Calu3 (cell line): ENCODE measurements around the gene MS4A10. TPM values are rescaled to one million over a fixed set of nuclear protein-coding genes. Genes with fewer than 3 reads are reported as not detected.

Source experiments
- BruUV-seq: library from RNA; stranded (reverse); fragments of 400-500 nt; replicated peaks from 2 replicates; lab custom pipeline; 2021; lab: Mats Ljungman, UMichigan
- CTCF ChIA-PET: fragments of 300-600 bp; sonication (Branson Sonifier 250); formaldehyde crosslinking; loops from one replicate; lab custom pipeline; 2022; ENCODE audit warnings: antibody characterized with exemption; lab: Charles Lee
- DNase-seq: peaks from one replicate; pipeline ENCODE4 v3.0.0; 2022
- H3K27ac Mint-ChIP-seq: one replicate; pipeline ENCODE4 v1.8.0; 2022; ENCODE audit warnings: mixed read lengths; ENCODE audit not compliant: unreplicated experiment
- H3K27me3 Mint-ChIP-seq: one replicate; pipeline ENCODE4 v1.8.0; 2022; ENCODE audit warnings: mixed read lengths; ENCODE audit not compliant: unreplicated experiment
- H3K36me3 Mint-ChIP-seq: one replicate; pipeline ENCODE4 v1.8.0; 2022; ENCODE audit warnings: mild to moderate bottlenecking, moderate library complexity, mixed read lengths; ENCODE audit not compliant: insufficient read depth, unreplicated experiment
- H3K4me1 Mint-ChIP-seq: one replicate; pipeline ENCODE4 v1.8.0; 2022; ENCODE audit warnings: mild to moderate bottlenecking, low read depth, mixed read lengths; ENCODE audit not compliant: unreplicated experiment
- H3K4me3 Mint-ChIP-seq: one replicate; pipeline ENCODE4 v1.8.0; 2022; ENCODE audit warnings: mild to moderate bottlenecking, low read depth, moderate library complexity, mixed read lengths; ENCODE audit not compliant: unreplicated experiment
- H3K9me3 Mint-ChIP-seq: one replicate; pipeline ENCODE4 v1.8.0; 2022; ENCODE audit warnings: low read depth, mixed read lengths; ENCODE audit not compliant: unreplicated experiment
- intact Hi-C: fragments of 100-400 bp; cut with micrococcal nuclease; formaldehyde crosslinking; loops from one replicate; pipeline ENCODE4 v1.10.0; 2022; ENCODE audit not compliant: unreplicated experiment
- total RNA-seq: library from RNA; stranded (reverse); gene quantifications from 2 replicates; pipeline ENCODE4 v1.2.3, GENCODE V29; 2022
- TF ChIP-seq, protein P1 (sequence below): fragments of 200-600 bp; IDR thresholded peaks from one replicate; pipeline ENCODE4 v1.8.0; 2022; ENCODE audit warnings: antibody characterized with exemption; ENCODE audit not compliant: unreplicated experiment

Gene MS4A10
- total RNA-seq, 1 experiment from 2014 or later: not detected

DNA sequence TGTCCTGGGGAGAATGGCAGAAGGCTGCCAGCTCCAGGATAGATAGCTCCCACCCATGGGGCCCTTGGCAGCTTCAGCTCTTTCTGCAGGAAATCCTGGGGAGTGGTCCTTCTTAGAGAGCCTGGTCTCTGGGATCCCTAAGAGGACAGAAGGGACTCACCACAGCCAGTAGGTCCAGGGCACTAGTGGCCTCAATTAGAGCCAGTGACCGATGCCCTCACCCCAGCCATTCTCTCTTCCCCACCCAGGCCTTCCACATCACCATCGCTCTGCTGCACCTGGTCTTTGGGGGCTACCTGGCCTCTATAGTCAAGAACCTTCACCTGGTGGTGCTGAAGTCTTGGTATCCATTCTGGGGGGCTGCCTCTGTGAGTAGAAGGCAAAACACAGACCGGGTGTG is 5.6 kb downstream of the MS4A10 start:
- H3K36me3 Mint-ChIP-seq: no peaks in the 10 kb centered on the region
- TF ChIP-seq, protein P1, sequence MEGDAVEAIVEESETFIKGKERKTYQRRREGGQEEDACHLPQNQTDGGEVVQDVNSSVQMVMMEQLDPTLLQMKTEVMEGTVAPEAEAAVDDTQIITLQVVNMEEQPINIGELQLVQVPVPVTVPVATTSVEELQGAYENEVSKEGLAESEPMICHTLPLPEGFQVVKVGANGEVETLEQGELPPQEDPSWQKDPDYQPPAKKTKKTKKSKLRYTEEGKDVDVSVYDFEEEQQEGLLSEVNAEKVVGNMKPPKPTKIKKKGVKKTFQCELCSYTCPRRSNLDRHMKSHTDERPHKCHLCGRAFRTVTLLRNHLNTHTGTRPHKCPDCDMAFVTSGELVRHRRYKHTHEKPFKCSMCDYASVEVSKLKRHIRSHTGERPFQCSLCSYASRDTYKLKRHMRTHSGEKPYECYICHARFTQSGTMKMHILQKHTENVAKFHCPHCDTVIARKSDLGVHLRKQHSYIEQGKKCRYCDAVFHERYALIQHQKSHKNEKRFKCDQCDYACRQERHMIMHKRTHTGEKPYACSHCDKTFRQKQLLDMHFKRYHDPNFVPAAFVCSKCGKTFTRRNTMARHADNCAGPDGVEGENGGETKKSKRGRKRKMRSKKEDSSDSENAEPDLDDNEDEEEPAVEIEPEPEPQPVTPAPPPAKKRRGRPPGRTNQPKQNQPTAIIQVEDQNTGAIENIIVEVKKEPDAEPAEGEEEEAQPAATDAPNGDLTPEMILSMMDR: no peak
- H3K27me3 Mint-ChIP-seq: peaks cover 71% of the 10 kb centered on the region
- no peak for DNase-seq
- peaks cover 6% of the 10 kb centered on the region for H3K9me3 Mint-ChIP-seq
- H3K4me1 Mint-ChIP-seq: no peaks in the 10 kb centered on the region
- intact Hi-C loops: no loop called here
- H3K27ac Mint-ChIP-seq: no peak overlapping the region
- no peak overlapping the region for H3K4me3 Mint-ChIP-seq
- no TSS peak for BruUV-seq
- CTCF ChIA-PET: interaction anchor here (1.4 kb wide), 1 partner anchor 9 kb away, joined by 4 read pairs; no protein-coding TSS in a partner anchor

GRCh38 chr11:60791153-60791933 is 6.2 kb downstream of the MS4A10 start:
- H3K27ac Mint-ChIP-seq: no peak overlapping the region
- intact Hi-C loops: no loop called here
- no peak overlapping the region for H3K4me3 Mint-ChIP-seq
- TF ChIP-seq, protein P1: no peak
- H3K36me3 Mint-ChIP-seq: no peaks in the 10 kb centered on the region
- no TSS peak for BruUV-seq
- CTCF ChIA-PET: interaction anchor here (1.4 kb wide), 1 partner anchor 8 kb away, joined by 4 read pairs; no protein-coding TSS in a partner anchor
- DNase-seq: no peak
- H3K4me1 Mint-ChIP-seq: no peaks in the 10 kb centered on the region
- peaks cover 6% of the 10 kb centered on the region for H3K9me3 Mint-ChIP-seq
- H3K27me3 Mint-ChIP-seq: peaks cover 71% of the 10 kb centered on the region

- CTCF ChIA-PET: no interaction called here
- no peak overlapping the region for H3K27ac Mint-ChIP-seq
- intact Hi-C loops: no loop called here
- DNase-seq: no peak
- peaks cover 6% of the 10 kb centered on the region for H3K9me3 Mint-ChIP-seq
- H3K4me1 Mint-ChIP-seq: no peaks in the 10 kb centered on the region
- no peak overlapping the region for H3K4me3 Mint-ChIP-seq
- BruUV-seq: no TSS peak
- TF ChIP-seq, protein P1: no peak
- H3K36me3 Mint-ChIP-seq: no peaks in the 10 kb centered on the region
- peaks cover 72% of the 10 kb centered on the region for H3K27me3 Mint-ChIP-seq
Measured at GRCh38 chr11:60792521-60792920, 7.4 kb downstream of the MS4A10 start.

- Mint-ChIP-seq H3K9me3 (peaks cover 6% of the 10 kb centered on the region), H3K4me1 (peaks cover 8% of the 10 kb centered on the region), H3K4me3 (no peak overlapping the region), H3K27ac (no peak overlapping the region), H3K27me3 (peaks cover 89% of the 10 kb centered on the region), H3K36me3 (no peaks in the 10 kb centered on the region)
- no TSS peak for BruUV-seq
- intact Hi-C loops: no loop called here
- CTCF ChIA-PET: no interaction called here
- no peak for DNase-seq
- TF ChIP-seq, protein P1: no peak
Measured at GRCh38 chr11:60795291-60795690, 10.2 kb downstream of the MS4A10 start.
